Posterior cingulate gyrus (tissue), 11 donors: ENCODE measurements around the gene RMI2.

Experiments used
- DNase-seq, 10 donors: peaks; one replicate each; pipeline versions ENCODE4 v3.0.0 to v3.0.0-alpha.2; 2020 to 2021; ENCODE audit warnings: mixed read lengths in 3 of 10
- intact Hi-C: fragments of 100-400 bp; cut with DNase I; formaldehyde crosslinking; loops from one replicate; pipeline ENCODE4 v1.15.1; 2023

The RMI2 gene

GRCh38 chr16:11309895-11310633 lies 35.2 kb upstream of the RMI2 start:
- intact Hi-C loops = no loop called here

GRCh38 chr16:11310634-11310977 lies 34.7 kb upstream of the RMI2 start:
- no peak for DNase-seq
- intact Hi-C loops = no loop called here

More at GRCh38 chr16:11309895-11310633, 35.2 kb upstream of the RMI2 start:
- DNase-seq = peak in 1 of 10 donors; percentile 8

GRCh38 chr16:11310997-11311561 lies 34.2 kb upstream of the RMI2 start:
- intact Hi-C loops = no loop called here
- peak in 1 of 10 donors; percentile 2 for DNase-seq

GRCh38 chr16:11312718-11313492 lies 32.4 kb upstream of the RMI2 start:
- intact Hi-C loops = no loop called here
- DNase-seq = peak in 1 of 10 donors; percentile 64

- intact Hi-C loops = no loop called here
Measured at GRCh38 chr16:11313493-11314308, 31.6 kb upstream of the RMI2 start.

GRCh38 chr16:11314309-11314894 lies 30.9 kb upstream of the RMI2 start:
- peak in 1 of 10 donors; percentile 29 for DNase-seq
- intact Hi-C loops = no loop called here

More at GRCh38 chr16:11313493-11314308, 31.6 kb upstream of the RMI2 start:
- DNase-seq = peak in 1 of 10 donors; percentile 35

GRCh38 chr16:11315510-11315909 lies 29.7 kb upstream of the RMI2 start:
- DNase-seq = peak in 1 of 10 donors; percentile 30
- intact Hi-C loops = no loop called here

GRCh38 chr16:11316331-11317015 lies 28.8 kb upstream of the RMI2 start:
- intact Hi-C loops = no loop called here
- DNase-seq = peak in 1 of 10 donors; percentile 71

GRCh38 chr16:11318817-11319216 lies 26.4 kb upstream of the RMI2 start:
- peak in 1 of 10 donors; percentile 33 for DNase-seq
- intact Hi-C loops = no loop called here

- DNase-seq = peak in 2 of 10 donors; percentile 20 to 53
- intact Hi-C loops = no loop called here
Measured at GRCh38 chr16:11319529-11320146, 25.6 kb upstream of the RMI2 start.

- peak in 1 of 10 donors; percentile 22 for DNase-seq
- intact Hi-C loops = no loop called here
Measured at GRCh38 chr16:11320170-11320569, 25.1 kb upstream of the RMI2 start.

GRCh38 chr16:11321662-11322061 lies 23.6 kb upstream of the RMI2 start:
- DNase-seq = no peak
- intact Hi-C loops = no loop called here

GRCh38 chr16:11322823-11323222 lies 22.4 kb upstream of the RMI2 start:
- DNase-seq = peak in 1 of 10 donors; percentile 21
- intact Hi-C loops = no loop called here

GRCh38 chr16:11323551-11324336 lies 21.5 kb upstream of the RMI2 start:
- DNase-seq = peak in 1 of 10 donors; percentile 43
- intact Hi-C loops = no loop called here

- intact Hi-C loops = no loop called here
- peak in 1 of 10 donors; percentile 62 for DNase-seq
Measured at GRCh38 chr16:11325404-11326083, 19.7 kb upstream of the RMI2 start.

GRCh38 chr16:11326084-11326736 lies 19.0 kb upstream of the RMI2 start:
- intact Hi-C loops = no loop called here

GRCh38 chr16:11326737-11327276 lies 18.5 kb upstream of the RMI2 start:
- intact Hi-C loops = no loop called here
- no peak for DNase-seq

More at GRCh38 chr16:11326084-11326736, 19.0 kb upstream of the RMI2 start:
- DNase-seq = peak in 1 of 10 donors; percentile 23
